ENCODE measurements around the gene TFEB. TPM values are rescaled to one million over a fixed set of nuclear protein-coding genes. Genes with fewer than 3 reads are reported as not detected.

Gene TFEB
- total RNA-seq, 1 donor from 2014 or later, result 37.8 TPM

DNA sequence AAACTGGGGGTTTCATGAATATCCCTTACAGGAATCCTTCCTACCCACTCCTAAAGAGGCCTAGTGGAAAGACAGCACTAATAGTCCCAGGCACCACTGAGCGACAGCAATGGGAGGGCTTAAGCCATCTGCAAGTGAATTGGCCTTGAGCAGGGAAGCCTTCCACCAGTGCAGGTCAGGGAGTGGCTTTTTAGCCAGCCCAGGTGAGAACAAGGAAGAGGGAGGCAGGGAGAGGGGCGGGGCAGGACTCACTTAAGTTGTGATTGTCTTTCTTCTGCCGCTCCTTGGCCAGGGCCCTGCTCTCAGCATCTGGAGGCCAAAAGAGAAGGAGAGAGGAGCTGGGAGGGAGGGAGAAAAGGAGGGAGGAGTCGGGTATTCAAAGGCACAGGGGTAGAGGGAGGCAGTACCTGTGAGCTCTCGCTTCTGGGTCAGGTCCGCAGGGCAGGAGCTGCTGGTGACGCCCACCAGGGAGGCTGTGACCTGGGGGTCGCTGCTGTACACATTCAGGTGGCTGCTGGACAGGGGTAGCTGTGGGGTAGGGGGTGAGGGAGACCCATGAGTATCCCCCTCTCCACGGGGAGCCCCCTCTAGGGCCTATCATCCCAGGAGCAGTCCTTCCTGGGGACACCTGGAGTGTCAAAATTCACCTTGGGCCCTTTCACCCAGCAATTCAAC lies 47.8 kb downstream of the TFEB start:
- no peak for TF ChIP-seq POLR2A (IDR thresholded peaks at IDR 0.05)
- TF ChIP-seq, protein P1, sequence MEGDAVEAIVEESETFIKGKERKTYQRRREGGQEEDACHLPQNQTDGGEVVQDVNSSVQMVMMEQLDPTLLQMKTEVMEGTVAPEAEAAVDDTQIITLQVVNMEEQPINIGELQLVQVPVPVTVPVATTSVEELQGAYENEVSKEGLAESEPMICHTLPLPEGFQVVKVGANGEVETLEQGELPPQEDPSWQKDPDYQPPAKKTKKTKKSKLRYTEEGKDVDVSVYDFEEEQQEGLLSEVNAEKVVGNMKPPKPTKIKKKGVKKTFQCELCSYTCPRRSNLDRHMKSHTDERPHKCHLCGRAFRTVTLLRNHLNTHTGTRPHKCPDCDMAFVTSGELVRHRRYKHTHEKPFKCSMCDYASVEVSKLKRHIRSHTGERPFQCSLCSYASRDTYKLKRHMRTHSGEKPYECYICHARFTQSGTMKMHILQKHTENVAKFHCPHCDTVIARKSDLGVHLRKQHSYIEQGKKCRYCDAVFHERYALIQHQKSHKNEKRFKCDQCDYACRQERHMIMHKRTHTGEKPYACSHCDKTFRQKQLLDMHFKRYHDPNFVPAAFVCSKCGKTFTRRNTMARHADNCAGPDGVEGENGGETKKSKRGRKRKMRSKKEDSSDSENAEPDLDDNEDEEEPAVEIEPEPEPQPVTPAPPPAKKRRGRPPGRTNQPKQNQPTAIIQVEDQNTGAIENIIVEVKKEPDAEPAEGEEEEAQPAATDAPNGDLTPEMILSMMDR (IDR thresholded peaks at IDR 0.05), result no peak

DNA sequence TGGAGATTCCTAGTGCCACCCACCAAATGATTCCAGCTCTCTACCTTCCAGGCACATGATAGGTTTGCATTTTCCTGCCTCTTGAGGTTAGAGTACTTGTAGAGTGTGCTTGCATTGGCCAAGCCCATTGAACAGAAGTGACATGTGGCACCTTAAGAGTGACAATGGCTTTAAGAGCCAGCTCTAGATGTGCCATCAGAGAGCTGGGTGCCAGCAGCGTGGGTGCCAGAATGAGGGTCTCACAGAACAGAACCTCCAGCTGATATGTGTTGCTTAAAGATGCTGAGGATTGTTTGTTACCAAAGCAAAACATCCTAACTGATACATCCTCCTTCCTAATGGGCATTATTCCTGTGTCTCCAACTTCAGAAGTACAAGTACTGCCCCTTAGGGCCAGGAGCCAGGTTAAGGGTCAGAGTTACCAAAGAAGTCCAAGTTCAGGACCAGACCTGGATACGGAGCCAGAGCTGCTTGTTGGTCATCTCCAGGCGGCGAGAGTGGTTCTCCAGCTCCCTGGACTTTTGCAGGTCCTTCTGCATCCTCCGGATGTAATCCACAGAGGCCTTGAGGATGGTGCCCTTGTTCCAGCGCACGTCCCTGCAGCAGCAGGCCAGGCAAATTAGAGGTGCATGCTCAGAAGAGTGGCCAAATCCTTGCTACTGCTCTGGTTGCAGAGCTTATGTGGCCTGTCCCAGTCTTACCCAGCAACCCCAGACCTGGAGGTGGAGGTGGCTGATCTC lies 49.6 kb downstream of the TFEB start:
- TF ChIP-seq, protein P1 (IDR thresholded peaks at IDR 0.05), result no peak
- TF ChIP-seq POLR2AphosphoS5 (IDR thresholded peaks at IDR 0.05; ENCODE audit: insufficient read depth in 1 of 2, low read depth in 1 of 2) (no peak), POLR2A (IDR thresholded peaks at IDR 0.05) (no peak)
- H3K4me3 ChIP-seq, result no peak overlapping the region
- H3K27me3 ChIP-seq, result no peaks in the 10 kb centered on the region
- no peak for DNase-seq (ENCODE audit: extremely low spot score in 2 of 2)
- H3K4me1 ChIP-seq, result peaks cover 24% of the 10 kb centered on the region
- no peak overlapping the region for H3K27ac ChIP-seq
- H3K9me3 ChIP-seq, result no peaks in the 10 kb centered on the region
- H3K36me3 ChIP-seq, result peaks cover 3 to 23% of the 10 kb centered on the region in 2 donors
- intact Hi-C loops (cut with DNase I), result no loop called here

More for the DNA sequence above, 47.8 kb downstream of the TFEB start:
- Histone ChIP-seq H3K4me1 (peaks cover 16% of the 10 kb centered on the region), H3K4me3 (no peak overlapping the region), H3K27me3 (no peaks in the 10 kb centered on the region), H3K27ac (no peak overlapping the region), H3K36me3 (peaks cover 3 to 23% of the 10 kb centered on the region in 2 donors), H3K9me3 (no peaks in the 10 kb centered on the region)
- intact Hi-C loops (cut with DNase I), result no loop called here
- DNase-seq (ENCODE audit: extremely low spot score in 2 of 2), result no peak

DNA sequence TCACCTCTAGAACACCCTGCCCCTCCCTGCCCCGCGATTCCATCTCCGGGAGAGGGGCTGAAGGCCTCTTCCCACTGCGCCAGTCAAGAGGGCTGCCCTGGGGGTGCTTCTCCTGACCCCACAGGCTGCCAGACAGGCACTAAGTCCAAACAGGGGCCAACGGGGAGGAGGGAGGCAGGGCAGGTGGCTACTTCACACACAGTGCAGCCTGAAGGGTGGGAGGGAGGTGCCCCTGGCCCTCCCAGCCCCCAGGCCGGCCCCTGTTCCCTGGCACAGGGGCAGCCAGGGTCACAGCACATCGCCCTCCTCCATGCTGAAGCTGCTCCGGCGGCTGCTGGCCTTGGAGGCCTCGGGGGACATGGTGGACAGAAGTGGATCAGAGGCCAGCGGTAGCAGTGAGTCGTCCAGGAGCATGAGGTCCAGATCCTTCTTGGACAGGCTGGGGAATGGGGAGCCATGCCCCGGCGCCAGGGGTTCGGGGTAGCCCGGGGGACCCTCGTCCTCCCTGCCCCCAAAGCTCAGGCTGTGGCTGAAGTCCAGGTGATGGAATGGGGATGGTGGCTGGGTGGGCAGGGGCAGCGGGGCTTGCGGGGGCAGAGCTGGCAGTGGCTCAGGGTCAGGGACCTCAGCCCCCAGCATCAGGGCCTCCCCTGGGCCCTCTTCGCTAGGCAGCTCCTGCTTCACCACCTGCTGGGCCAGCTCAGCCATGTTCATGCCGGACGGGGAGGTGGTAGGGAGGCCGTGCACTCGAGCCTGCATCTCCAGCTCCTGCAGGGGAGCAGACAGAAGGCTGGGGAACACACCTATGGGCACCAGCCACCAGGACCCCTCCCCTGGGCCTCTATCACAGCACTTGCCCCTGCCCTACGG lies 50.9 kb downstream of the TFEB start:
- intact Hi-C loops (cut with DNase I), result no loop called here
- Histone ChIP-seq H3K4me1 (peaks cover 22% of the 10 kb centered on the region), H3K27ac (no peak overlapping the region), H3K4me3 (no peak overlapping the region), H3K27me3 (no peaks in the 10 kb centered on the region), H3K36me3 (peaks cover 0 to 18% of the 10 kb centered on the region in 2 donors), H3K9me3 (no peaks in the 10 kb centered on the region)
- TF ChIP-seq POLR2A (IDR thresholded peaks at IDR 0.05), result no peak
- TF ChIP-seq, protein P1 (IDR thresholded peaks at IDR 0.05), result no peak
- no peak for TF ChIP-seq POLR2AphosphoS5 (IDR thresholded peaks at IDR 0.05; ENCODE audit: insufficient read depth in 1 of 2, low read depth in 1 of 2)
- no peak for DNase-seq (ENCODE audit: extremely low spot score in 2 of 2)

DNA sequence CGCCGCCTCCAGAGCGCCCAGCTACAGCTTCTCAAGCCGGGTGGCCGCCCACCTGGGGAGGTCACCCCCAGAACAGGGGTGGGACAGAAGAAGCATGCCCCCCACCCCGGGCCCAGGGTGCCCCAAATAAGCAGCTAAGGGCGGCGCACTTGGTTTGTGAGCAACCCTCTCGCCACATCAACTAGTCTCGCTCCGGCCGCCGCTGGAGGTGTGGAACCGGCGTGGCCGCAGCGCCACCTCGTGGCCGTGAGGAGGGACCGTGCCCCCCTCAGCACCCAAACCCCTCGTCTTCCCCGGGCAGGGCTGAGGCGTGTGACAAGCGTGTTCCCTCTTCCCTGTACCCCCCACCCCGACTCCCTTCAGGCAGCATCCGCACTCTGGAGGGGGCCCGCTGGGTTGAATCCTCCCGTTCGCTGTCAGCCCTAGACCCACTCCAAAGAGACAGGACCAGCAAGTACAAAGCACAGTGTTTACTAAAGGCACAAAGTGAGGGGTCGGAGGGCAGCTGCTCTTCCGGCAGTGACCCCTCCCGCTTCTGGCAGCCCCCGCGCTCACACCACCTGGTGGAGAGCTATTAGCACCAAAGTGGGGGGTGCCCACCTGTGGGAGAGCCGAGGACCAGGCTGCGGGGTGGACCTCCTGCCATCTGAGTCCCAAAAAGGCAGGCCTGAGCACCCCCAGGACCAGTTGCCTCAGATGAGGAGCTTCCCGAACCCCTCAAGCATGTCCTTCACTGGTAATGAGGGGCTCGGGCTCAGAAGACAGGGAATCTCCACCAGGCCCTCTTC lies 51.7 kb downstream of the TFEB start:
- Histone ChIP-seq H3K4me3 (peak overlapping the region; percentile 47 to 58), H3K4me1 (peaks cover 20% of the 10 kb centered on the region), H3K27me3 (no peaks in the 10 kb centered on the region), H3K36me3 (peaks cover 0 to 18% of the 10 kb centered on the region in 2 donors), H3K9me3 (no peaks in the 10 kb centered on the region), H3K27ac (peak overlapping the region; percentile 72)
- DNase-seq (ENCODE audit: extremely low spot score in 2 of 2), result no peak
- TF ChIP-seq POLR2A (IDR thresholded peaks at IDR 0.05) (no peak), POLR2AphosphoS5 (IDR thresholded peaks at IDR 0.05; ENCODE audit: insufficient read depth in 1 of 2, low read depth in 1 of 2) (peak; percentile 12 to 41)
- TF ChIP-seq, protein P1 (IDR thresholded peaks at IDR 0.05), result peak; percentile 87 to 97 (median 93)
- intact Hi-C loops (cut with DNase I), result loop anchor here (1.0 to 2.0 kb wide), 2 partner anchors 80 to 315 kb away; no protein-coding TSS in a partner anchor
